Body of pancreas (tissue), 4 donors: ENCODE results near the gene BEX4.

Experiments
- CTCF ChIP-seq, 7 experiments: fragments of 450-650 bp in 4 of 7; fragments of 200-600 bp in 3 of 7; sonication (generic) in 3 of 7; IDR thresholded peaks; one replicate each; pipeline ENCODE4 v1.5.1; 2016 to 2019; ENCODE audit warnings: antibody characterized with exemption in 7 of 7
- POLR2A ChIP-seq, 3 donors: fragments of 450-650 bp; IDR thresholded peaks; one replicate each; pipeline ENCODE4 v1.6.1; 2016; ENCODE audit warnings: antibody characterized with exemption in 3 of 3, mild to moderate bottlenecking in 2 of 3

- TF ChIP-seq CTCF (IDR thresholded peaks at IDR 0.05) (no peak), POLR2A (IDR thresholded peaks at IDR 0.05) (no peak)
Observed at GRCh38 chrX:103253608-103254007, 38.7 kb downstream of the BEX4 start.
